ENCODE measurements around the gene SH3RF3.

GRCh38 chr2:109185821-109186570 is 57.0 kb downstream of the SH3RF3 start:
- TF ChIP-seq MYC (IDR thresholded peaks at IDR 0.05; ENCODE audit: low read depth, low read length) (no peak), POLR2A (IDR thresholded peaks at IDR 0.05; ENCODE audit: extremely low read depth, insufficient read length) (no peak)
- TF ChIP-seq, protein P1, sequence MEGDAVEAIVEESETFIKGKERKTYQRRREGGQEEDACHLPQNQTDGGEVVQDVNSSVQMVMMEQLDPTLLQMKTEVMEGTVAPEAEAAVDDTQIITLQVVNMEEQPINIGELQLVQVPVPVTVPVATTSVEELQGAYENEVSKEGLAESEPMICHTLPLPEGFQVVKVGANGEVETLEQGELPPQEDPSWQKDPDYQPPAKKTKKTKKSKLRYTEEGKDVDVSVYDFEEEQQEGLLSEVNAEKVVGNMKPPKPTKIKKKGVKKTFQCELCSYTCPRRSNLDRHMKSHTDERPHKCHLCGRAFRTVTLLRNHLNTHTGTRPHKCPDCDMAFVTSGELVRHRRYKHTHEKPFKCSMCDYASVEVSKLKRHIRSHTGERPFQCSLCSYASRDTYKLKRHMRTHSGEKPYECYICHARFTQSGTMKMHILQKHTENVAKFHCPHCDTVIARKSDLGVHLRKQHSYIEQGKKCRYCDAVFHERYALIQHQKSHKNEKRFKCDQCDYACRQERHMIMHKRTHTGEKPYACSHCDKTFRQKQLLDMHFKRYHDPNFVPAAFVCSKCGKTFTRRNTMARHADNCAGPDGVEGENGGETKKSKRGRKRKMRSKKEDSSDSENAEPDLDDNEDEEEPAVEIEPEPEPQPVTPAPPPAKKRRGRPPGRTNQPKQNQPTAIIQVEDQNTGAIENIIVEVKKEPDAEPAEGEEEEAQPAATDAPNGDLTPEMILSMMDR (IDR thresholded peaks at IDR 0.05; ENCODE audit: low read depth, low read length): no peak
- TF ChIP-seq, protein P2, sequence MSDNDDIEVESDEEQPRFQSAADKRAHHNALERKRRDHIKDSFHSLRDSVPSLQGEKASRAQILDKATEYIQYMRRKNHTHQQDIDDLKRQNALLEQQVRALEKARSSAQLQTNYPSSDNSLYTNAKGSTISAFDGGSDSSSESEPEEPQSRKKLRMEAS (IDR thresholded peaks at IDR 0.05; ENCODE audit: low read depth, low read length): no peak

Measured in NB4 (cell line).